Measurements from ENCODE around the gene COX17.
A peak's percentile ranks its signal among the peaks of the same experiment; 100 is the strongest.

The COX17 gene

DNA sequence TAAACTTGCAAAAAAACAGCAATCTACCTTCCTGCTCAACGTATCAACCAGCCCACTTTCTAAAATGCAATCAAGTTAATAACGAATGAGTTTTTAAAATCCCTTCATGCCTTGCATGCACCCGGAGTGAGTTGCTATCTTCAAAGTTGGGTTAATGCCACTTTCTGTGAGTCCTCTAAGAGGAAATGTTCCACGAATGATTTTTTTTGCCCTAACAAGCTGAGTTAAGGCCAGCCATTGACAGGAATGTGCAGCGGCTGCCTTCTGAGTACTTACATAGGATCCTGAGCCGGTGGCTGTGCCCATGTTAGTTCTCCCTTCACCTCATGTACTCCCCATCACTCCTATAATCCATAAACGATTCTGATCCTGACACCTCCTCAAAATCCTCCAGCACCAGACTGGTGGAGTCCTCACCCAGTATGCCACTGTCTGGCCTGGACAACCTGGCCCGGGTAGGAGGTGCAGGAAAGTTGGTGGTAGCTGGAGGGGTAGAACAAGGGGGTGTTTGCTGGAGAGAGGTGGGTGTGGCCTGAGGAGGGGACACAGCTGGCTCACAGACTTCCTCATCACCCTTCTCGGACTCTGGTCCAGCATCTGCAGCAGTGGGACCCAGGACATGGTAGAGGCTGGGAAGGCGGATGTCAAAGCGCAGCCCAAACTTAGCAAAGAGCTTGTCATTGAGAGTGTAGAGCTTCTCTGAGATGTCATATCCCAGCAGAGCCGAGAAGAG, 29.2 kb downstream of the COX17 start:
- Histone ChIP-seq H4K91ac (ENCODE audit: low read depth, low read length) (no peak overlapping the region), H2AFZ (ENCODE audit: insufficient read depth, low read length, poor library complexity) (peak overlapping the region; percentile 13), H3K4me1 (ENCODE audit: control insufficient read depth in 1 of 2, insufficient read depth in 2 of 2, low read length in 2 of 2) (no peaks in the 10 kb centered on the region), H3K18ac (ENCODE audit: low read length) (no peak overlapping the region), H3K36me3 (ENCODE audit: control insufficient read depth in 1 of 2, insufficient read depth in 2 of 2, low read length in 2 of 2) (peaks cover 16 to 46% of the 10 kb centered on the region in 2 experiments), H3K79me2 (ENCODE audit: control insufficient read depth, insufficient read depth, low read length, poor library complexity) (no peaks in the 10 kb centered on the region), H2BK12ac (ENCODE audit: low read length) (no peak overlapping the region), H2AK5ac (ENCODE audit: low read length) (no peak overlapping the region), H3K14ac (ENCODE audit: low read length) (no peak overlapping the region), H3K23ac (ENCODE audit: low read length) (no peak overlapping the region), H3K79me1 (ENCODE audit: low read length) (no peaks in the 10 kb centered on the region), H3K9me3 (ENCODE audit: insufficient read depth, low read depth, low read length) (peaks cover 2% of the 10 kb centered on the region), H2BK120ac (ENCODE audit: insufficient read depth, low read length, poor library complexity) (no peak overlapping the region), H3K4me3 (ENCODE audit: low read depth, low read length) (no peak overlapping the region), H3K4me2 (ENCODE audit: low read length) (no peak overlapping the region), H4K8ac (ENCODE audit: low read depth, low read length) (no peak overlapping the region), H3K9ac (ENCODE audit: low read length) (no peak overlapping the region), H3K4ac (ENCODE audit: low read depth, low read length) (no peak overlapping the region), H2BK5ac (ENCODE audit: low read depth, low read length, poor library complexity) (no peak overlapping the region), H3K27me3 (ENCODE audit: insufficient read depth, low read length) (no peaks in the 10 kb centered on the region), H3K27ac (ENCODE audit: low read depth, low read length) (no peak overlapping the region), H4K12ac (ENCODE audit: low read depth, low read length) (no peak overlapping the region)
- no CpG with 5 or more reads among the region's 12 CpGs for WGBS (ENCODE audit: extremely low coverage, insufficient coverage, insufficient read length)
- no peak for DNase-seq

DNA sequence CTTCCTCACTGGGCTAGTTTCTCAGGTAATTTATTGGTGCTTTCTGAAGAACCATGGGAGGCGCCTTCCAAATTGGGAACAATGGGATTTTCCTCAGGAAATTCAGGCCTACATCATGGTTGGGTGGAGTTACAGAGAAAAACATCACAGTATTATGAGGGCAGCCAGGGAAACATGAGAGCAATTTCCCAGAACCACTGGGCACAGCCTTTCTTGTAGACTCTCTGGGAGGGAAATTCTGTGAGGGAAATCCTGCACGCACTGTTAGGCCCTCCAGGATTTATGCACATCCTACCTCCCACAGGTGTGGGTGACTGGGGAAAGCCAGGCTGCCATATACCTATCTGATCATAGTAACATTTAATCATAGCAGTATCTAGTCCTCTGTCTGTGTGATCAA, 30.0 kb downstream of the COX17 start:
- H2AFZ ChIP-seq (ENCODE audit: insufficient read depth, low read length, poor library complexity), result no peak overlapping the region
- no peak overlapping the region for H3K18ac ChIP-seq (ENCODE audit: low read length)
- DNase-seq, result no peak
- H3K79me2 ChIP-seq (ENCODE audit: control insufficient read depth, insufficient read depth, low read length, poor library complexity), result no peaks in the 10 kb centered on the region
- H3K23ac ChIP-seq (ENCODE audit: low read length), result no peak overlapping the region
- H3K27ac ChIP-seq (ENCODE audit: low read depth, low read length), result no peak overlapping the region
- no peak overlapping the region for H3K14ac ChIP-seq (ENCODE audit: low read length)
- H2BK120ac ChIP-seq (ENCODE audit: insufficient read depth, low read length, poor library complexity), result no peak overlapping the region
- no peaks in the 10 kb centered on the region for H3K27me3 ChIP-seq (ENCODE audit: insufficient read depth, low read length)
- peaks cover 14 to 42% of the 10 kb centered on the region in 2 experiments for H3K36me3 ChIP-seq (ENCODE audit: control insufficient read depth in 1 of 2, insufficient read depth in 2 of 2, low read length in 2 of 2)
- no peak overlapping the region for H3K4me3 ChIP-seq (ENCODE audit: low read depth, low read length)
- H3K79me1 ChIP-seq (ENCODE audit: low read length), result no peaks in the 10 kb centered on the region
- no peak overlapping the region for H2BK5ac ChIP-seq (ENCODE audit: low read depth, low read length, poor library complexity)
- no peak overlapping the region for H4K8ac ChIP-seq (ENCODE audit: low read depth, low read length)
- H4K12ac ChIP-seq (ENCODE audit: low read depth, low read length), result no peak overlapping the region
- H3K4ac ChIP-seq (ENCODE audit: low read depth, low read length), result no peak overlapping the region
- H4K91ac ChIP-seq (ENCODE audit: low read depth, low read length), result no peak overlapping the region
- no peak overlapping the region for H2AK5ac ChIP-seq (ENCODE audit: low read length)
- no peak overlapping the region for H2BK12ac ChIP-seq (ENCODE audit: low read length)
- H3K9ac ChIP-seq (ENCODE audit: low read length), result no peak overlapping the region
- WGBS (ENCODE audit: extremely low coverage, insufficient coverage, insufficient read length), result no CpG with 5 or more reads among the region's 2 CpGs
- H3K9me3 ChIP-seq (ENCODE audit: insufficient read depth, low read depth, low read length), result no peaks in the 10 kb centered on the region
- no peaks in the 10 kb centered on the region for H3K4me1 ChIP-seq (ENCODE audit: control insufficient read depth in 1 of 2, insufficient read depth in 2 of 2, low read length in 2 of 2)
- no peak overlapping the region for H3K4me2 ChIP-seq (ENCODE audit: low read length)

DNA sequence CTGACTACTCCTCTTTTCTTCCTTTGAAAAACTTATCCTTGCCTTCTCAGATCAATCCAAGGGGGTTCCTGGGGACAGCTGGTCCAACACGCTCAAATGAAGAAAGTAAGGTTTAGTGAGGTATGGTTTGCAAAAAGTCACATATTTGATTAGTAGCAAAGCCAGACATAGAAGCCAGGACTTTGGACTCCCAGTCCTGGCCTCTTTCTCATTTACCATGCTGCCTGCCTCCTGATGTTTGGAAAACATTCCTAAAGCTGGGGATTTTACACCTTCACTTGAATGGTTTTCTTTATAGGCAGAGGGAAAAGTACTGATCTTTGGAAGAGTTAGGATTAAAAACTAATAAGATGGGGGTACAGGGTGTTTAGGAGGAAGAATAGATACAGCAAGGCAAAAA, 31.4 kb downstream of the COX17 start:
- Histone ChIP-seq H3K36me3 (ENCODE audit: control insufficient read depth in 1 of 2, insufficient read depth in 2 of 2, low read length in 2 of 2) (peaks cover 19 to 47% of the 10 kb centered on the region in 2 experiments), H3K14ac (ENCODE audit: low read length) (no peak overlapping the region), H3K4ac (ENCODE audit: low read depth, low read length) (no peak overlapping the region), H3K4me2 (ENCODE audit: low read length) (no peak overlapping the region), H2AFZ (ENCODE audit: insufficient read depth, low read length, poor library complexity) (no peak overlapping the region), H3K4me3 (ENCODE audit: low read depth, low read length) (no peak overlapping the region), H3K4me1 (ENCODE audit: control insufficient read depth in 1 of 2, insufficient read depth in 2 of 2, low read length in 2 of 2) (no peaks in the 10 kb centered on the region), H2AK5ac (ENCODE audit: low read length) (no peak overlapping the region), H4K12ac (ENCODE audit: low read depth, low read length) (no peak overlapping the region), H3K79me1 (ENCODE audit: low read length) (no peaks in the 10 kb centered on the region), H3K9me3 (ENCODE audit: insufficient read depth, low read depth, low read length) (peaks cover 2% of the 10 kb centered on the region), H4K91ac (ENCODE audit: low read depth, low read length) (no peak overlapping the region), H3K23ac (ENCODE audit: low read length) (no peak overlapping the region), H2BK120ac (ENCODE audit: insufficient read depth, low read length, poor library complexity) (no peak overlapping the region), H2BK5ac (ENCODE audit: low read depth, low read length, poor library complexity) (no peak overlapping the region), H3K79me2 (ENCODE audit: control insufficient read depth, insufficient read depth, low read length, poor library complexity) (no peaks in the 10 kb centered on the region), H3K27me3 (ENCODE audit: insufficient read depth, low read length) (no peaks in the 10 kb centered on the region), H3K18ac (ENCODE audit: low read length) (no peak overlapping the region), H3K27ac (ENCODE audit: low read depth, low read length) (no peak overlapping the region), H3K9ac (ENCODE audit: low read length) (no peak overlapping the region), H4K8ac (ENCODE audit: low read depth, low read length) (no peak overlapping the region), H2BK12ac (ENCODE audit: low read length) (no peak overlapping the region)
- no CpG with 5 or more reads among the region's 1 CpG for WGBS (ENCODE audit: extremely low coverage, insufficient coverage, insufficient read length)
- DNase-seq, result no peak

DNA sequence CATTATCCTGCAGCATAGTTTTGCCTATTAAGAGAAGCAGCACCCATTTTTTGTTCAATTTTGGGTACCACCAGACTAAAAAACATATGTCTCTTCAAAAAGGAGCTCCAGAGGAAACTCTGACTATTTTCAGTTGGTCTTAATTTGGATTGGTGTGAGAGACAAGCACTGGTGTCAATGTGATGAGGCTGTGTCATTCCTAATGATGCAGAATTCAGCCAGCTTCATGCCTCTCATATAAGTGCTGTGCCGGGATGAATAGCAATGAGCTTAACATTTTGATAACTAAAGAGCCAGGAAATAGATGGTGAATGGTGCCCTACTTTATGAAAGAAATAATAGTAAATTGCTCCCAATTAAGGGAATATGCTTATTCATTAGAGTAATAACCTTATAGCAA, 32.7 kb downstream of the COX17 start:
- Histone ChIP-seq H4K12ac (ENCODE audit: low read depth, low read length) (no peak overlapping the region), H4K91ac (ENCODE audit: low read depth, low read length) (no peak overlapping the region), H3K79me1 (ENCODE audit: low read length) (no peaks in the 10 kb centered on the region), H3K4me3 (ENCODE audit: low read depth, low read length) (no peak overlapping the region), H2BK120ac (ENCODE audit: insufficient read depth, low read length, poor library complexity) (no peak overlapping the region), H3K23ac (ENCODE audit: low read length) (no peak overlapping the region), H2AFZ (ENCODE audit: insufficient read depth, low read length, poor library complexity) (no peak overlapping the region), H3K36me3 (ENCODE audit: control insufficient read depth in 1 of 2, insufficient read depth in 2 of 2, low read length in 2 of 2) (peaks cover 19 to 47% of the 10 kb centered on the region in 2 experiments), H2AK5ac (ENCODE audit: low read length) (no peak overlapping the region), H3K9ac (ENCODE audit: low read length) (no peak overlapping the region), H3K9me3 (ENCODE audit: insufficient read depth, low read depth, low read length) (peaks cover 2% of the 10 kb centered on the region), H3K14ac (ENCODE audit: low read length) (no peak overlapping the region), H2BK12ac (ENCODE audit: low read length) (no peak overlapping the region), H3K4me2 (ENCODE audit: low read length) (no peak overlapping the region), H3K27ac (ENCODE audit: low read depth, low read length) (no peak overlapping the region), H3K4me1 (ENCODE audit: control insufficient read depth in 1 of 2, insufficient read depth in 2 of 2, low read length in 2 of 2) (no peaks in the 10 kb centered on the region), H3K79me2 (ENCODE audit: control insufficient read depth, insufficient read depth, low read length, poor library complexity) (no peaks in the 10 kb centered on the region), H3K4ac (ENCODE audit: low read depth, low read length) (no peak overlapping the region), H2BK5ac (ENCODE audit: low read depth, low read length, poor library complexity) (no peak overlapping the region), H3K27me3 (ENCODE audit: insufficient read depth, low read length) (no peaks in the 10 kb centered on the region), H4K8ac (ENCODE audit: low read depth, low read length) (no peak overlapping the region), H3K18ac (ENCODE audit: low read length) (no peak overlapping the region)
- DNase-seq, result no peak
- WGBS (ENCODE audit: extremely low coverage, insufficient coverage, insufficient read length), result no CpG with 5 or more reads among the region's 1 CpG
